DOHH2 (cell line): ENCODE results near the gene LPAR2.

Experiments used
- H3F3A ChIP-seq: fragments of 200-600 bp; sonication (generic), shearing (Covaris generic); 2 replicates; pipeline ENCODE4 v1.6.0; 2016; ENCODE audit warnings: antibody characterized with exemption, mild to moderate bottlenecking; ENCODE audit not compliant: control insufficient read depth, insufficient read depth
- H3K27ac ChIP-seq: fragments of 200-600 bp; sonication (generic); 2 replicates; pipeline ENCODE4 v1.5.1; 2014; ENCODE audit warnings: low read depth, mild to moderate bottlenecking, low read length, moderate library complexity
- H3K27me3 ChIP-seq: fragments of 200-600 bp; sonication (generic); 2 replicates; pipeline ENCODE4 v1.6.1; 2014; ENCODE audit warnings: mild to moderate bottlenecking, low read length, mixed read lengths; ENCODE audit not compliant: control insufficient read depth
- H3K36me3 ChIP-seq: fragments of 200-600 bp; sonication (generic); 2 replicates; pipeline ENCODE4 v1.6.1; 2014; ENCODE audit warnings: mild to moderate bottlenecking, low read length, moderate library complexity, mixed read lengths; ENCODE audit not compliant: control insufficient read depth
- H3K4me1 ChIP-seq: fragments of 200-600 bp; sonication (generic); 2 replicates; pipeline ENCODE4 v1.6.1; 2014; ENCODE audit warnings: mild to moderate bottlenecking, low read length, mixed read lengths; ENCODE audit not compliant: control insufficient read depth
- H3K4me2 ChIP-seq: fragments of 200-600 bp; sonication (generic); 2 replicates; pipeline ENCODE4 v1.6.0; 2014; ENCODE audit warnings: mild to moderate bottlenecking, low read length, moderate library complexity
- H3K4me3 ChIP-seq: fragments of 200-600 bp; sonication (generic); 2 replicates; pipeline ENCODE4 v1.5.1; 2014; ENCODE audit warnings: mild to moderate bottlenecking, low read length, mixed read lengths
- H3K79me2 ChIP-seq: fragments of 200-600 bp; sonication (generic); 2 replicates; pipeline ENCODE4 v1.6.1; 2014; ENCODE audit warnings: mild to moderate bottlenecking, low read length, mixed read lengths; ENCODE audit not compliant: control insufficient read depth
- H3K9me2 ChIP-seq: fragments of 200-600 bp; sonication (generic); replicated peaks from 2 replicates; pipeline ENCODE4 v1.6.1; 2014; ENCODE audit warnings: mild to moderate bottlenecking, low read length, mixed read lengths; ENCODE audit not compliant: control insufficient read depth
- H3K9me3 ChIP-seq: fragments of 200-600 bp; sonication (generic); 2 replicates; pipeline ENCODE4 v1.6.1; 2014; ENCODE audit warnings: antibody characterized with exemption, low read length, mixed read lengths; ENCODE audit not compliant: control insufficient read depth, insufficient read depth
- H4K20me1 ChIP-seq: fragments of 200-600 bp; sonication (generic); 2 replicates; pipeline ENCODE4 v1.6.0; 2014; ENCODE audit warnings: low read depth, mild to moderate bottlenecking, antibody characterized with exemption, low read length, moderate library complexity; ENCODE audit not compliant: control insufficient read depth, insufficient read depth
- EZH2phosphoT487 ChIP-seq: fragments of 200-600 bp; sonication (generic); IDR thresholded peaks from 2 replicates; pipeline ENCODE4 v1.6.1; 2017; ENCODE audit warnings: borderline replicate concordance, mild to moderate bottlenecking, antibody characterized with exemption, low read length, moderate library complexity, mixed read lengths
- TF ChIP-seq, protein P1 (sequence below): fragments of 200-600 bp; sonication (generic); IDR thresholded peaks from one replicate; pipeline ENCODE4 v1.5.1; 2014; ENCODE audit warnings: antibody characterized with exemption, mild to moderate bottlenecking, low read depth, low read length; ENCODE audit not compliant: poor library complexity, severe bottlenecking

LPAR2 gene

DNA sequence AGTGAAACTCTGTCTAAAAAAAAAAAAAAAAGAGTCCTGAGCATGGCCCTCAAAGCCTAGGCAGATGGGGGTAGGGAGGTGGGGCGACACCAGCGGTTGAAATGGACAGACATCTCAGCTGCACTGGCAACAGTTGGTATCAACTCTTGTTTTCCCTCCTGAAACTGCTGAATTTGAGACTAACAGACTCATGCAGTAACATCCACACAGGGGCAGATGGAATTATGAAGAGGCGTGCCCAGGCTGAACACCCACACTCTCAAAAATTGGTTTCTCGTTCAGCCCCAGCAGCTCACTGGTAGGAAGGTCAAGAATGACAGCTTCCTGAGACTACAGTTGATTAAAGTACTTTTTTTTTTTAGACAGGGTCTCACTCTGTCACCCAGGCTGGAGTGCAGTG lies 33.6 kb downstream of the LPAR2 start:
- Histone ChIP-seq H3K9me2 (no peaks in the 10 kb centered on the region), H3K9me3 (no peaks in the 10 kb centered on the region), H3K4me1 (peaks cover 48% of the 10 kb centered on the region), H3F3A (peaks cover 11% of the 10 kb centered on the region), H3K27me3 (no peaks in the 10 kb centered on the region), H3K4me2 (no peak overlapping the region), H3K79me2 (no peaks in the 10 kb centered on the region), H3K36me3 (peaks cover 8% of the 10 kb centered on the region), H3K4me3 (no peak overlapping the region), H4K20me1 (no peaks in the 10 kb centered on the region), H3K27ac (no peak overlapping the region)
- TF ChIP-seq EZH2phosphoT487 = no peak
- TF ChIP-seq, protein P1, sequence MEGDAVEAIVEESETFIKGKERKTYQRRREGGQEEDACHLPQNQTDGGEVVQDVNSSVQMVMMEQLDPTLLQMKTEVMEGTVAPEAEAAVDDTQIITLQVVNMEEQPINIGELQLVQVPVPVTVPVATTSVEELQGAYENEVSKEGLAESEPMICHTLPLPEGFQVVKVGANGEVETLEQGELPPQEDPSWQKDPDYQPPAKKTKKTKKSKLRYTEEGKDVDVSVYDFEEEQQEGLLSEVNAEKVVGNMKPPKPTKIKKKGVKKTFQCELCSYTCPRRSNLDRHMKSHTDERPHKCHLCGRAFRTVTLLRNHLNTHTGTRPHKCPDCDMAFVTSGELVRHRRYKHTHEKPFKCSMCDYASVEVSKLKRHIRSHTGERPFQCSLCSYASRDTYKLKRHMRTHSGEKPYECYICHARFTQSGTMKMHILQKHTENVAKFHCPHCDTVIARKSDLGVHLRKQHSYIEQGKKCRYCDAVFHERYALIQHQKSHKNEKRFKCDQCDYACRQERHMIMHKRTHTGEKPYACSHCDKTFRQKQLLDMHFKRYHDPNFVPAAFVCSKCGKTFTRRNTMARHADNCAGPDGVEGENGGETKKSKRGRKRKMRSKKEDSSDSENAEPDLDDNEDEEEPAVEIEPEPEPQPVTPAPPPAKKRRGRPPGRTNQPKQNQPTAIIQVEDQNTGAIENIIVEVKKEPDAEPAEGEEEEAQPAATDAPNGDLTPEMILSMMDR = no peak

- H3K4me2 ChIP-seq = no peak overlapping the region
- no peaks in the 10 kb centered on the region for H3K9me2 ChIP-seq
- H3K36me3 ChIP-seq = peaks cover 5% of the 10 kb centered on the region
- no peak overlapping the region for H3K27ac ChIP-seq
- H3K27me3 ChIP-seq = no peaks in the 10 kb centered on the region
- H3K4me1 ChIP-seq = peaks cover 31% of the 10 kb centered on the region
- no peaks in the 10 kb centered on the region for H4K20me1 ChIP-seq
- no peak overlapping the region for H3K4me3 ChIP-seq
- no peaks in the 10 kb centered on the region for H3K9me3 ChIP-seq
- H3F3A ChIP-seq = peaks cover 5% of the 10 kb centered on the region; the same call in 1 of the 2 replicates
- no peaks in the 10 kb centered on the region for H3K79me2 ChIP-seq
- TF ChIP-seq EZH2phosphoT487 = no peak
- TF ChIP-seq, protein P1 = no peak
Observed at GRCh38 chr19:19592690-19593089, 35.3 kb downstream of the LPAR2 start.

DNA sequence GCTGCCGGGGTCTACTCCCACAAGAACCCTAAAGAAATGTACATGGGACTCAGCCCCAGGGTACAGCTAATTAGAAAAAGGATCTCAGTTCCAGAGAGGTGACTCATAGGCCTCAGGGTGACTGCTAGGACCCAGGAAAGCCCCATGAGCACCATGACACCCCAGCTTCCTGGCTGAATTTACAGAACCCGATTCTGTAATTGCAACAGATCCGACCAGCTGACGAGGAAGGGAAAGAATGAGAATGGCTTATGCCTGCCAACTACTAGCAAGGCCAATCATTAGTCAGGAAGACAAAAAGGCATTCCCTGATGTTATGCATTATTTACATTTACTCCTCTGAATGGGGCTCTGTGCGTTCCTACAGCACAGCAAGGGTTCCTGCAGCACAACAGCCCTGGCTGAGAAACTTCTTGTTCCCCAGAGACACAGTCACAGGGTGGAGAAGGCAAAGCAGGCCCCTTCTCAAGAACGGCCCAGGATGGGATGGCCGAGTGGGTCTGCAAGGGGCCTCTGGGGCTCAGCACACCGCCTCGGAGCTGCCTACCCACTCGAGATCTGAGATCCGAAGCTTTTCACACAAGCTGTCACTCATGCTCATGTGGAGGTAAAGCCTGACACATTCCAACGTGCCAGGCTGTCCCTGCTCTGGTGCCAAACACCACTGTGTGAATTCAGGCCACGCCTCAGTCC lies 36.7 kb downstream of the LPAR2 start:
- no peak overlapping the region for H3K4me3 ChIP-seq

More for the DNA sequence above, 36.7 kb downstream of the LPAR2 start:
- no peaks in the 10 kb centered on the region for H3K27me3 ChIP-seq
- no peaks in the 10 kb centered on the region for H3K36me3 ChIP-seq
- no peaks in the 10 kb centered on the region for H3K79me2 ChIP-seq
- H3K27ac ChIP-seq = no peak overlapping the region
- H3K9me2 ChIP-seq = no peaks in the 10 kb centered on the region
- TF ChIP-seq EZH2phosphoT487 = no peak
- TF ChIP-seq, protein P1 = no peak
- H3K4me2 ChIP-seq = no peak overlapping the region
- H4K20me1 ChIP-seq = no peaks in the 10 kb centered on the region
- H3K9me3 ChIP-seq = no peaks in the 10 kb centered on the region
- H3K4me1 ChIP-seq = peaks cover 19% of the 10 kb centered on the region
- H3F3A ChIP-seq = no peaks in the 10 kb centered on the region
